ENCODE data around the gene NUP62.
"Not testable (repeated sequence)": the region's sequence is repeated elsewhere in the genome, so short reads cannot be mapped to it uniquely, and the experiment has no call there.

Gene NUP62, protein sequence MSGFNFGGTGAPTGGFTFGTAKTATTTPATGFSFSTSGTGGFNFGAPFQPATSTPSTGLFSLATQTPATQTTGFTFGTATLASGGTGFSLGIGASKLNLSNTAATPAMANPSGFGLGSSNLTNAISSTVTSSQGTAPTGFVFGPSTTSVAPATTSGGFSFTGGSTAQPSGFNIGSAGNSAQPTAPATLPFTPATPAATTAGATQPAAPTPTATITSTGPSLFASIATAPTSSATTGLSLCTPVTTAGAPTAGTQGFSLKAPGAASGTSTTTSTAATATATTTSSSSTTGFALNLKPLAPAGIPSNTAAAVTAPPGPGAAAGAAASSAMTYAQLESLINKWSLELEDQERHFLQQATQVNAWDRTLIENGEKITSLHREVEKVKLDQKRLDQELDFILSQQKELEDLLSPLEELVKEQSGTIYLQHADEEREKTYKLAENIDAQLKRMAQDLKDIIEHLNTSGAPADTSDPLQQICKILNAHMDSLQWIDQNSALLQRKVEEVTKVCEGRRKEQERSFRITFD

DNA sequence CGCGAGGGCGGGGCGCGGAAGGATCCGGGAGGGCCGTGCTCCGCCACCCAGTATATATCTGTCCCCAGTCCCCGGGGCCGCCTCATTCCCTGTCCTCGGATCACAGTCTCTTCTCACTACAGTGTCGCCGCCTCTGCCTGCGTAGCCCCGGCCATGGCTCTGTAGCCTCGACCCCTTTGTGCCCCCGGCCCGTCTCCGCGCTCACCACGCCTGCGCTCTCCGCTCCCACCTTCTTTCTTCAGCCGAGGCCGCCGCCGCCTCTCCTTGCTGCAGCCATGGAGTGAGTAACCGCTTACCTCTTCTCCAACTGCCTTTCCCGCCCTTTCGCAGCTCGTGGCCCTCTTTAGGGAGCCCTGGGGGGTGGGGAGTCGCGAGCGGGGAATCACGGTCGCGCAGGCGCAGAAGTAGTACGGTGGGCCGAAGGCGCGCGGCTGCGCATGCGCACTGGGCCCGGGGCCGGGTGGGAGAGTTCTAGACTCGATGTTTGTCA is at the start of gene NUP62, which contains the start of gene ATF5:
NUP62 (minus strand) TSS at position 384 of the 490 bp plus-strand sequence. CDS start 19,697 bp downstream, outside the sequence.
ATF5 (plus strand) TSS at position 85 of the 490 bp plus-strand sequence. CDS start 1,646 bp downstream, outside the sequence.
- peak; percentile 88 for DNase-seq

DNA sequence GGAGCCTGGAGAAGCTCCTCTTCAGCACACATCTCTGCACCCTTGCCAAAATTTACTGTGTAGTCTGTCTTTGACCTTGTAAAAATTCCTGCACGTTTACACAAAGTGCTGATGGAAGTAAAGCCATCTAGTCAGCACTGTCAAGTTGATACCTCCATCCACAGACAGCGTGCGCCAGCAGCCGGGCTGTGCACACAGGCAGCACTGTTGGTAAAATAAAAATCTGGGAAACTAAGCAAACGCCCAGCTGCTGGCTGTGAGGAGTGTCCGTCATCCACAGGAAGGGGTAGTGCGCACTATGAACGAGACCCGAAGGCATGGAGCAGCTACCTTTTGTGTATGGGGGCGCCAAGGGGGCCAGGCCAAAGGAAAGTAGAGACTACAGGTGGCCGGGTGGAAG is 49.0 kb upstream of the NUP62 start:
- no peak for DNase-seq

DNA sequence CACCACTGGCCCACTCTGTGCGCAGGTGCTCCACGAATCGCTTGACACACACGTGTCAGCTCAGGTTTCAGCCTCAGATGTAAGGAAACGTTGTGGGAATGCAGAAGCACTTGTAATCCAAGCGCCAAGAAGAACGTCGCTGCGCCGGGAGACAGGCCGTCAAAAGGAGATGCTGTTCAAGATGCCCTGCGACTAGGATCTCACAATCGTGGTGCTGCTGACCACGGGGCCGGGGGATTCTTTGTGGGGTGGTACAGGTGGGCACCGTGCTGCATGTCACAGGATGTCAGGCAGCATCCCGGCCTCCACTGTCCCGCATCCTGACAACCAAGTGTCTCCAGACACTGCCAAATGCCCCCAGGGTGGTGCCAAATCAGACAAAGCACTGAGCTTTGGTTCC is 48.6 kb upstream of the NUP62 start:
- no peak for DNase-seq

DNA sequence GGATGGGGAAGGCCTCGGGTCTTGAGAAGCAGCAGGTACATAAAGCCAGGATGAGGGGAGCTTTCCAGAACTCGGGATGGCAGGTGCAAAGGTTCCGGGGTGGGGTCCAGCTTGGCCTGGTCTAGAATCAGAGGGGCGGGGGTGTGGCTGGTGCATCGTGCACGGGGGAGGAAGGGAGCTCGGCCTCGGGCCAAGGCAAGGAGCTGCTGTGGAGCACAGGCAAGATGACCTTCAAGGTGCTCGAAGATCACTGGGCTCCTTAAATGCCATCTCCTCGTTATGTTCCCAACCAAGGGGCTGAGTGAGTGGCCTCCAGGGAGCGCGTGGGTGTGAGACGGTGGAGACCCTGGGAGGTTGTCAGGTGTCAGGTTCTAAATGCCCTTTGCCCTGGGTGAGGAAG is 47.8 kb upstream of the NUP62 start:
- DNase-seq, result no peak

DNA sequence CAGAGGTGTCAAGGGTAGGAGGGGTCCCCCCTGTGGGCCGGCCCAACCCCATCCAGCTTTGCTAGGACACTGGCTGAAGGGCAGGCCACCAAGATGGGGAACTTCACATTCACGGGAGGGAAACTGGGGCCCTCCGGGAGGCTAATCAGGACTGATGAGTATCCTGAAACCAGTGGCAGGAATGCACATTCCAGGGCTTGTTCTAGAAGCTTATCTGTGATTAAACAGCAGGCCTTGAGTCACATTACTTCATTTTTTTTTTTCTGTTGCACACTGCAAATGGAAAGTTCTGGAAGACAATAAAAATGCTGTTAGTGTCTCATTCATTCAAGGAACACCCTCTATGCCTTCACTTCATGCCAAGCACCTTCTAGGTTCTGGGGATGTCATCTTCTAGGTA is 47.2 kb upstream of the NUP62 start:
- no peak for DNase-seq

DNA sequence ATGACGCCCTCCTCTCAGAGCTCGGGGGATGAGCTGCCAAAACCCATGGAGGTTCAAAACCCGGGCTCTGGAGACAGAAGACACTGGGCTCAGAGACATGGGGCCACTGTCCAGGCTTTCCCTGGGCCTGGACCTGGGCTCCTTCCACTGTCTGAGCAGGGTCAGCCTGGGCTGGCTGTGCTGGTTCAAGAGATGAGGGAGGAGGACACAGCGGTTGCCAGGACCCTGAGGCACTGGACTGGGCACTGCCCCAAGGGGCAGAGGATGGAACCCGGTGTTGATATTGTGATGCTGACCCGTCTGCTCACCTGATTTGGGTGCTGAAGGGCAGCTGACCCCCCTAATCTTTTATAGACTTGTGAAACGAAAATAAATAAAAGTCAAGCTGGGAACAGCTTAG is 45.7 kb upstream of the NUP62 start:
- no peak for DNase-seq

DNA sequence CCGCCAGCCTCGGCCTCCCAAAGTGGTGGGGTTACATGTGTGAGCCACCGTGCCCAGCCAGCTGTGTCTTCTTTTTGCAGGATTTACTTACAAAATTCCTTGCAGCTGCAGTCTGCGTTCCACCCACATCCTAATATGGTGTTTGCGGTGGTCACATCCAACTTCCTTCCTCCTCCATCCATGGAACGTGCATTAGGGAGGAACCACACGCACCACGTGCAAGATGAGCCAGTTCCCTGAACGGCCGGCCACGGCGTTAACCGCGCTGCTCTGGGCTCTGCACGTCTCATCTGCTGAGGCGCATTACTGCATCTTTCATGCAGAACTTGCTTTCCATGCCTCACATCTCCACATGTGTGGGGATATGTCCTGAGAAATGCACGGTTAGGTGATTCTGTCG is 44.7 kb upstream of the NUP62 start:
- DNase-seq, result no peak

DNA sequence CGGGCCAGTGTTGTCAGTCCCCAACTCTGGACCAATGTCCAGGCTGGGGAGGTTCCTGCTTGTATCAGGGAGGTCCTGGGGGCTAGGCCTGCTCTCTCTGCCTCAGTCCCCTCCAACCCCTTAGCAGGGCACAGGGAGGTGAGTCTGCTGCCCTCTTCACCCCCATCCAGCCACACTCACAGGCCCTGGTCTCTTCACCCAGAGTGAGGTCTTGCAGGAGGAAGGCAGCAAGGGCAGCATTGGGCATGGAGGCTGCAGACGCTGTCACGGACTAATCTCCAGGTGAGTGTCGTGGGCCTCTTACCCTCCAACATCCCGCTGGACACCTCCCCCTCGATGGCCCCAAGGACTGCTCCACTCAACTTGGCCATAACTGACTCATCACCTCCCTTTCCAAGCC is 43.5 kb upstream of the NUP62 start:
- no peak for DNase-seq

DNA sequence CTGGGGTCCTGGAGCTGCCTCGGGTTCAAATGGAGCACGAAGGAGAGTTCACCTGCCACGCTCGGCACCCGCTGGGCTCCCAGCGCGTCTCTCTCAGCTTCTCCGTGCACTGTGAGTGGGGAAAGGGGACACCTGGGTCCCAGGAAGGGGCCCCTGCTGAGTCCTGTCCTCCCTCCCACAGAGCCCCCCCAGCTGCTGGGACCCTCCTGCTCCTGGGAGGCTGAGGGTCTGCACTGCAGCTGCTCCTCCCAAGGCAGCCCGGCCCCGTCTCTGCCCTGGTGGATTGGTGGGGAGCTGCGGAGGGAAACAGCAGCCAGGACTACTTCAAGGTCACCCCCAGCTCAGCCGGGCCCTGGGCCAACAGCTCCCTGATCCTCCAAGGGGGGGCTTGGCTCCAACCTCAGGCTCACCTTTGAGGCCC is 42.7 kb upstream of the NUP62 start:
- no peak for DNase-seq

DNA sequence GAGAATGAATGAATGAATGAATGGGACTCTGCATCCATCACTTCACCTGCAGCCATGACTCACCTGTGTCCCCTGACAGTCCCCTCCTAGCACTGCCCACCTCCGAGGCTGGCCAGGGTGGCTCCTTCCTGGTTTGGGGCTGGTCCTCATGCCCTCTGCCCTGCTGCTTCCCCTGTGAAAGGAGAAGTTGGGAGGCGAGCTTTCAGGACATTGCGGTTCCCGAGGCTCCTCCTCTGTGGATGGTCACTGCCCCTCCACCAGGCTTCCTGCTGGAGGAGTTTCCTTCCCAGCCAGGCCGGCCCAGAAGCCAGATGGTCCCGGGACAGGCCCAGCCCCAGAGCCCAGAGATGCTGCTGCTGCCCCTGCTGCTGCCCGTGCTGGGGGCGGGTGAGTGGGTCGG is 40.1 kb upstream of the NUP62 start:
- DNase-seq, result not testable (repeated sequence)

DNA sequence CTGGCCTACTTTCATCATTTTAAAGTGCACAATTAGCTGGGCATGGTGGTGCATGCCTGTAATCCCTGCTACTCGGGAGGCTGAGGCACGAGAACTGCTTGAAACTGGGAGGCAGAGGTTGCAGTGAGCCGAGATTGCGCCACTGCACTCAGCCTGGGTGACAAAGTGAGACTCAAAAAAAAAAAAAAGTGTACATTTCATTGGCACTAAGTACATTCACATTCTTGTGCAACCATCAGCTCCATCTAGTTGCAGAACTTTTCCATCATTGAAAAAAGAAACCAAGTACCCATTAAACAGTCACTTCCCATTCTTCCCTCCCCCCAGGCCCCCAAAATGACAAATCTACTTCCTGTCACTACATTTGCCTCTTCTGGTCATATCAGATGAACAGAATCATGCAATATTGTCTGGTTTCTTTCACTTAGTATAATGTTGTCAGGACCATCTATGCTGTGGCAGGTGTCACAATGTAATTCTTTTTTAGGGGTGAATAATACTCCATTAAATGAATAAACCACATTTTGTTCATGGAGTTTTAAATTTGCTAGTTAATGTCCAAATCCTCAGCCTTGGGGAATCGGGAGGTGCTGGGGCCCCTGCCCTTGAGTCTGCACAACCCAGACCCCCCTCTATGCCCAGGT is 39.1 kb upstream of the NUP62 start:
- DNase-seq, result no peak

DNA sequence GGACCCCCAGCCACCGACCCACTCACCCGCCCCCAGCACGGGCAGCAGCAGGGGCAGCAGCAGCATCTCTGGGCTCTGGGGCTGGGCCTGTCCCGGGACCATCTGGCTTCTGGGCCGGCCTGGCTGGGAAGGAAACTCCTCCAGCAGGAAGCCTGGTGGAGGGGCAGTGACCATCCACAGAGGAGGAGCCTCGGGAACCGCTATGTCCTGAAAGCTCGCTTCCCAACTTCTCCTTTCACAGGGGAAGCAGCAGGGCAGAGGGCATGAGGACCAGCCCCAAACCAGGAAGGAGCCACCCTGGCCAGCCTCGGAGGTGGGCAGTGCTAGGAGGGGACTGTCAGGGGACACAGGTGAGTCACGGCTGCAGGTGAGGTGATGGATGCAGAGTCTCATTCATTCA is 31.7 kb upstream of the NUP62 start, which contains the start of gene SIGLEC11:
SIGLEC11 (minus strand) TSS at position 193 of the 400 bp plus-strand sequence; CDS start at position 102, 91 bp downstream.
- not testable (repeated sequence) for DNase-seq

DNA sequence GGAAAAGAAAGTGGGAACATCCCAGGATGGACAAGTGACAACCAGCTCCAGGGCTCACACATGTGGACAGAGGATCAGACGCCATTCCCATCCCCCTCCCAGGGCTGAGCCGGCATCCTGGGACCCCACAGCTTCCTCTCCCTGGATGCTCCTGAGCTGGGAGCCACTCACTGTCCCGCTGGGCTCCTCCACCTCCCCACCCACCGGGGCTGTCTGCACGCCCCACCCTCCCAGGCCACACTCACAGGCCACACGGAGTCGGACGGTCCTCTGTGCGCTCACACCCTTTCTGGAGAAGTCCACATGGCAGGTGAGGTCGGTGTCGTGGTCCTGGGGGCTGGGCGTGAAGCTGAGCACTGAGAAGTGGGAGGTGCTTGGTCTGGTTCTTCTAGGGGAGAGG is 30.6 kb upstream of the NUP62 start:
- not testable (repeated sequence) for DNase-seq

DNA sequence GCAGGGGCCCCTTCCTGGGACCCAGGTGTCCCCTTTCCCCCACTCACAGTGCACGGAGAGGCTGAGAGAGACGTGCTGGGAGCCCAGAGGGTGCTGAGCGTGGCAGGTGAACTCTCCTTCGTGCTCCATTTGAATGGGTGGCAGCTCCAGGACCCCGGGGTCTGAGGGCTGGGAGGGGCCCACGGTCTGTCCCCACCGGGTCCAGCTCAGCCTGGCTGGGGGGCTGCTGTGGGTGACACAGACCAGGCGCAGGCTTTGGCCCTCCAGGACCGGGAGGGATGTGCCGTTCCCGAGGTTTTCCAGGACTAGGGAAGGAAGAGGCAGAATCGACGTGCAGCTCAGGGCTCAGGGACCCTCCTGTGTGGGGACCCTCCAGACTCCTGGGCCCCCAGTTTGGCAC is 29.3 kb upstream of the NUP62 start:
- DNase-seq, result not testable (repeated sequence)

DNA sequence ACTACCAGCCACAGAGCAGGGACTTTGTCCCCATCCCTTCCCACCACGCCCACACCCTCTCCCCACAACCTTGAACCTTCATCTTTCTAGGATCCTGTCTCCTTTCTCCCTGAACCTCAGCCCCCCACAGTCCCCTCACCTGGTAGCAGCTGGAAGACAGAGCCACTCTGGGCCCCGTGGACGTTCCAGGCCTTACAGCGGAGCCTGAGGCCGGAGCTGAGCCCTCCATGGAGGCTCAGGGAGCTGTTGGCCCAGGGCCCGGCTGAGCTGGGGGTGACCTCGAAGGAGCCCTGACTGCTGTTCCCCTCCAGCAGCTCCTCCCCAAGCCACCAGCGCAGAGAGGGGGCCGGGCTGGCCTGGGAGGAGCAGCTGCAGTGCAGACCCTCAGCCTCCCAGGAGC is 28.8 kb upstream of the NUP62 start:
- not testable (repeated sequence) for DNase-seq

DNA sequence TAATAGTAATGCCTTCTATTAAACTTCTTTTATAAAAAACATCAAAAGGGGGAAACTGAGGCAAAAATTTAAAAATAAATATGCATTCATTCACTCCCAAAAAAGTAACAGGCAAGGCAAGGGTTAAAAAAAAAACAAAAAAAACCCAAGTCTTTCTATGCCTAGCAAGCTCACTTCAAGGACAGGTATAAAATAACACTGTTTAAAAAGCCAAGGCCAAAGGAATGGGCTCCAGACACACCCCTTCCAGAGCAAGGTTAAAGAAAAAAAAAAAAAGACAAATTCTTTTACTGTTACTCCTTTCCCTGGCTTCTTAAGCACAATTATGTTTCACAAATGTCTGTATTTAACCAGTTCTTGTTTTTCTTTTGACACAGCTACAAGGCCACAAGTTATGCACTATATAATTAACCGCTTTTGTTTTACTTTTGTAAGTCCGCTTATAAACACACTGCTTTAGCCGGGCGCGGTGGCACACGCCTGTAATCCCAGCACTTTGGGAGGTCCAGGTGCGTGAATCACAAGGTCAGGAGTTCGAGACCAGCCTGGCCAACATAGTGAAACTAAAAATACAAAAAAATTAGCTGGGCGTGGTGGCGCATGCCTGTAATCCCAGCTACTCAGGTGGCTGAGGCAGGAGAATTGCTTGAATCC is 28.1 kb upstream of the NUP62 start:
- DNase-seq, result no peak

DNA sequence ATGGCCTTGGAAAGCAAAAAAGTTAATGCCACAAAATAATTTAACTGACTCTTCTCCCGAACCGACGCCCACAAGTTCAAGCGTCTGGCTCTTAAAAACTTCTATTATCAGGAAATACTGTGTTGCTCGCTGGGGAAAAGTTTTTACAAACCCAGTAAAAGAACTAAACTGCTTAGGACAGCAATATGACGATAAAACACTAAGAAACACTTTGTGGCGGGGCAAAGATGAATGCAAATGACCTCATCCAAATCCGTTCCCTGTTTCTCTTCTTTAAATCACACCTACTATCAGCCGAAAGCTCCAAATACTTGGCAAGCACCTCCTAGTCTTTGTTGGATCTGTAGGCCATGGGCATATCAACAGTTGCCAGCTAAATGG is 26.8 kb upstream of the NUP62 start:
- no peak for DNase-seq

DNA sequence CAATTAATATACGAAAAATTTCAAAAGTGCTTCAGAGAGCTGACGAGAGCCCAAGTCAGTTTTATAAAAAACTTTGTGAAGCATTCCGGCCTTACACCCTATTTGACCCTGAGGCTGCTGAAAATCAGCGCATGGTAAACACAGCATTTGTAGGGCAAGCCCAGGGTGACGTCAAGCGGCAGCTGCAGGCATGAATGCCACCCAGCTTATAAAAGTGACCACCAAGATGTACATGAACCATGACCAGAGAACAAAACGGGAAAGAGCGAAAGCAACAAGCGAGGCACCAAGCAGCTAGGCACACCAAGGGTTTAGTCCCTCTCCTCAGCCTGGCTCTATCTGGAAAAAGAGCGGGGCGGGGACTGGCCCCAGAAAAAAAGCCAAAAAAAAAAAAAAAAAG is 25.6 kb upstream of the NUP62 start:
- no peak for DNase-seq

DNA sequence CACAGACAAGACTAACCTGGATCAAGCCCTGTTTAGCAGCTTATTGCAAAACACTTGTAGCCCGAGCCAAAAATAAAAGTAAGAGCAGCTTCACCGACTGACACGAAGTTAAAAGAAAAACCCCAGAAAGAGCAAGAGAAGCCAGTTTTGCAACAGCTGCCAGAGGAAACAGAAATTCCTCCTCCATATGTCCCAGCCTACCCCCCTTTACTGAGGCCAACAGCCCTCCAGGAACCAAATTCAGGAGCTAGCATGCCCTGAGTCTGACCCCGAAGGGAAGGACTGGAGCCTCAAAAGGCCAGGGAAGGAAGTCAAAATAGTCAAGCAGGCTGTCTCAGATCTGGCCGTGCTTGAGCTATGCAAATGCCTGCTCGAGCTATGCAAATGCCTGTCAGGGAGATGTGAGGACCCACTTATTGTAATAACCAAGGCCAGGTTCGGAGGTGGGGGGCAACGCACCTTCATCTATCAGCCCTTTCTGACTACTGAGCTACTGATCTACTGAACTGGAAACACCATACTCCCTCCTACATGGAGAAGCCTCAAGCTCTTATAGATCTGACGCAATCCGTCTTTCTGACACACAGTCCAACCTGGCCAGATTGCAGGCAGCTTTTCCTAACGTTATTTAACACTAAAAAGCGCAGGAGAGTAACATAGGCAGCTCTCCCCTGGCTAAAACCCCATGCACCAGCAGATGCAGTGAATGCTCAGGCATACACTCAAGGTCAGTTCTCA is 25.0 kb upstream of the NUP62 start:
- DNase-seq, result no peak

DNA sequence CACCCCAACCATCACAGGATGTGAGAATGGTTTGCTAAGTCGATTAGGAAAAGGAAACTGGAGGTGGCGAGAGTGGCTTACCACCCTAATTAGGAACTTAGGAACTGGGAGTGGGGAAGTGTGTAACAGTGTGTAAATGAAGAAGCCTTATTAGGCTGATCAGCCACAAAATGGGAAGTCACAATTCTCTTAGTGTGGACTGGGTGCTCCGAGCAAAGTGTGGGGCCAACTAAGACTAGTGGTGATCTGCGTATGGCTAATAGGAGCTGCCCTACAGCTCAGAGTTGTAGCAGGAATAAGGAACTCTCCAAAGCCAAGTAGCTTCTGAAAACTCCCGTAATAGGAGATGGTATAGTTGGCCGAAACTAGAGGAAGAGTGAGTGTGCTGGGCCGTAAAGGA is 24.1 kb upstream of the NUP62 start:
- no peak for DNase-seq

DNA sequence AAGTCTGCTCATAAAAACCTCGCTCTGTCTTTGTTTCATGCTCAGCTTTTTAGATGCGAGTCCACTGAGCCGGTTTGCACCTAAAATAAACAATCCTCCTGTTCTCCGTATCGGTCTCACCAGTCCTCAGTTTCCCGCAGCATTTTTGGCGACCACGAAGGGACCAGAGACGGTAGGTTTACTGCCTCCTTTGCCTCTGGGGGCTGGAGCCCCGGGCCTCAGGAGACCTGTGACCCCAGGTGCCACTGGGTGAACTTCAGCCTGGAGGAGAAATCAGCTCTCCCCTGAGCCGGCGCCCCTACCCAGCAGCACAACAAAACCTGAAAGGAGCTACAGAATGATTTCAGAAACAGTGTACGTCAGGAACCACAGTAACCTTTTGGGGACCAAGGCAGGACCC is 23.6 kb upstream of the NUP62 start:
- no peak for DNase-seq

DNA sequence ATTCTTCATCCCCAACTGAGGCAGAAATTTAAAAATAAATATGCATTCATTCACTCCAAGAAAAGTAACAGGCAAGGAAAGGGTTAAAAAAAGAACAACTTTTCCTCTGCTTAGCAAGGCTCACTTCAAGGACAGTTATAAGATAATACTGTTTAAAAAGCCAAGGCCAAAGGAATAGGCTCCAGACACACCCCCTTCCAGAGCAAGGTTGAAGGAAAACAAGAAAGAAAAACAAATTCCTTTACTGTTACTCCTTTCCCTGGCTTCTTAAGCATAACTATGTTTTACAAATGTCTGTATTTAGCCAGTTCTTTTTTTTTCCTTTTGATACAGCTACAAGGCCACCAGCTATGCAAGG is 23.2 kb upstream of the NUP62 start:
- DNase-seq, result no peak

All from activated CD4-positive, alpha-beta T cell treated with anti-CD3 and anti-CD28 coated beads, Interleukin-2, amount 50 U/mL, for 4 hours (primary cell).